Psoas muscle (tissue), 8 donors: ENCODE results near the gene WNT5A. TPM values are rescaled to one million over a fixed set of nuclear protein-coding genes. Genes with fewer than 3 reads are reported as not detected.

Source experiments
- ATAC-seq, 4 donors: fragments of 200-7000 bp; cut with Tn5 transposase; one replicate each; pipeline ENCODE4 v1.9.1; 2020; ENCODE audit warnings: moderate library complexity in 3 of 4, mild to moderate bottlenecking in 2 of 4
- DNase-seq, 2 donors: peaks; one replicate each; pipeline ENCODE4 v3.0.0-alpha.2; 2020
- H3K27ac ChIP-seq: fragments of 200-600 bp; one replicate; pipeline ENCODE4 v1.8.0; 2022
- H3K27me3 ChIP-seq, 3 donors: fragments of 200-600 bp in 1 of 3; one replicate each; pipeline versions ENCODE4 v1.6.1 to v1.8.0; 2013 to 2022; ENCODE audit warnings: low read length in 2 of 3, mild to moderate bottlenecking in 2 of 3, moderate library complexity in 1 of 3; ENCODE audit not compliant: insufficient read depth in 3 of 3
- H3K36me3 ChIP-seq, 2 donors: fragments of 200-600 bp in 1 of 2; one replicate each; pipeline versions ENCODE4 v1.6.1 to v1.8.0; 2013 to 2022; ENCODE audit warnings: low read depth in 1 of 2, mild to moderate bottlenecking in 1 of 2, moderate library complexity in 1 of 2; ENCODE audit not compliant: insufficient read depth in 1 of 2
- H3K4me1 ChIP-seq: fragments of 200-600 bp; one replicate; pipeline ENCODE4 v1.8.0; 2022
- H3K4me3 ChIP-seq: fragments of 200-600 bp; one replicate; pipeline ENCODE4 v1.8.0; 2022; ENCODE audit warnings: mild to moderate bottlenecking
- H3K9me3 ChIP-seq: fragments of 200-600 bp; one replicate; pipeline ENCODE4 v1.8.0; 2022
- CTCF ChIP-seq: fragments of 200-600 bp; IDR thresholded peaks from one replicate; pipeline ENCODE4 v1.8.0; 2022; ENCODE audit warnings: antibody characterized with exemption
- WGBS, 3 donors: extraction: QIAGEN DNeasy Blood & Tissue Kit; methylation state at CpG; one replicate each; pipeline versions ENCODE4 v1.1.6 to v1.1.7; 2013; 5-methylcytosine and 5-hydroxymethylcytosine counted together
- intact Hi-C, 2 donors: fragments of 100-400 bp; cut with DNase I; formaldehyde crosslinking; loops; one replicate each; pipeline versions ENCODE4 v1.11.0 to v1.14.2; 2022
- polyA plus RNA-seq, 3 donors: library from polyadenylated mRNA; stranded (reverse); fragments of 200-250 nt; gene quantifications; one replicate each; pipeline ENCODE4 v1.2.3, GENCODE V29; 2013
- total RNA-seq, 4 donors: library from RNA; stranded (reverse); fragmentation: NEBNext Ultra II Directional in 2 of 4; extraction: Animal tissue kit (Norgen Biotek cat#: 25700) in 2 of 4; gene quantifications; one replicate each; pipeline versions ENCODE4 v1.2.1 to v1.2.4, GENCODE V29; 2021 to 2023
- donor health status: healthy with polysubstance abuse.
- donor health status: DM: no; HTN: no; CAD: no; lungs with moderate emphysema.
- donor health status: Bipolar disorder and iron deficiency.
- donor health status: healthy.
- donor health status: DM: yes; HTN: yes; CAD: no.
- donor health status: DM: no; HTN: no; CAD: no.
- donor health status: DM: no; HTN: no; CAD: no.
- donor health status: DM: yes; HTN: yes; CAD: no.

WNT5A gene
- total and polyA plus RNA-seq, 7 donors = 0.43 to 6.2 (median 1.1) TPM

DNA sequence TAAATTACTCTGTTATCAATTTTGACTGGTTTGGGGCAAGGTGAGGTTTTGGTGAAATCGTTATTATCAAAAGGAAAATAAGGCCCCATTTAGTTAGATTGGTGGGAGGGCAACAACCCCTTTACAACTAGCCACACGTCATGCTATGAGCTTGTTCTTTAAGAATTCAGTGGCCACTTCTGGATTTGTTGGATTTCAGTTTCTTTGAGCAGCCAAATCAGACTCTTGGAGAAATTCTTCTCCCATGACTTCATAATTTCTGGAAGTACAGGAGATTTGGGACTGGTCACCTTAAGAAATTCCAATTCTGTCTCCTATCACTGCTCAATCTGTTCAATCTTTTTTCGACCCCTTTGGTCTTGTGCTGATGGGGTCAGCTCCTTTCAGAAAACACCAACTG, 14.8 kb upstream of the WNT5A start:
- Histone ChIP-seq H3K9me3 (no peaks in the 10 kb centered on the region), H3K36me3 (no peaks in the 10 kb centered on the region), H3K4me1 (no peaks in the 10 kb centered on the region), H3K4me3 (no peak overlapping the region), H3K27ac (no peak overlapping the region), H3K27me3 (no peaks in the 10 kb centered on the region)
- no peak for TF ChIP-seq CTCF
- intact Hi-C loops = no loop called here
- no peak for ATAC-seq
- no peak for DNase-seq
- WGBS, 3 donors = 85 to 90% (median 89%) methylated on average over 3 of the region's 3 CpGs

DNA sequence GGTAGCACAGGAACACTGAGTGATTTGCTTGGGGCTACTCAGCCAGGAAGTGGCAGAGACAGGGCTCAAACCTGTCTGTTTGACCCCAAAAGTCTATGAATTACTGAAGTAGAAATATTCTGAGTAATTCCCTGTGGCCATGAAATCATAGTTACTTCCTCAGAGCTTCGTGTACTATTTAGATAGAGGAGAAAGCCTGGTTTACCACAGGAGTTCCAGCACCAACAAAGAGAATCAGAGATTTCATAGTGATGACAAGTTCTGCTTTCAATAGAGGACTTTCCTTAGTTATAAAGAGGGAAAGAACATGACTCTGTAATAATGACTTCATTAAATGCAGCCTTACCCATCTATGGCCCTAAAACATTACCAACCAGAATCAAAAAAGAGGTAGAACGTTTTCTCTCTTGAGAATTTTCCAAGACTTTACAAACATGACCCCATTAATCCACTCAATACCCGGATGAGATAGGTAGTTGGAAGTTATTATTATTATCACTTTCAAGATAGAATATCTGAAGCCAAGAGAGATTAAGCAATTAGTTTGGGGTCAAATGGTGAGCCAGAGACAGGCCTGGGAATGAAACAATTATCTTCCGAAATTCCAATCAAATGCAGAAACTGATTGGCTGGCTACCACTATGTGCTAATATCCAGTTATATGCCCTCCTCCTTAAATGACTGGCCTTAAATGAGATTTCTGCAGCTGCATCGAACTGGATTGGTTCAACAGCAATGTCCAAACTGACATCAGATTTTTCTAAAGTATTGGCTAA, 13.6 kb upstream of the WNT5A start:
- Histone ChIP-seq H3K9me3 (no peaks in the 10 kb centered on the region), H3K4me1 (no peaks in the 10 kb centered on the region), H3K4me3 (no peak overlapping the region), H3K27ac (no peak overlapping the region), H3K36me3 (no peaks in the 10 kb centered on the region), H3K27me3 (no peaks in the 10 kb centered on the region)
- DNase-seq (no peak), ATAC-seq (no peak)
- TF ChIP-seq CTCF = no peak
- WGBS, 3 donors = 31 to 49% (median 35%) methylated on average over 5 of the region's 5 CpGs
- intact Hi-C loops = no loop called here

- intact Hi-C loops = no loop called here
- WGBS, 3 donors = 85 to 92% (median 88%) methylated on average over 4 of the region's 4 CpGs
- no peaks in the 10 kb centered on the region for H3K9me3 ChIP-seq
- TF ChIP-seq CTCF = no peak
- DNase-seq = no peak
- no peaks in the 10 kb centered on the region for H3K27me3 ChIP-seq
- ATAC-seq = no peak
- no peaks in the 10 kb centered on the region for H3K36me3 ChIP-seq
- no peak overlapping the region for H3K4me3 ChIP-seq
- H3K4me1 ChIP-seq = no peaks in the 10 kb centered on the region
- H3K27ac ChIP-seq = no peak overlapping the region
Measured at GRCh38 chr3:55498520-55498919, 11.4 kb upstream of the WNT5A start.

GRCh38 chr3:55497250-55497649, 10.1 kb upstream of the WNT5A start:
- no peak overlapping the region for H3K27ac ChIP-seq
- H3K27me3 ChIP-seq = no peaks in the 10 kb centered on the region
- TF ChIP-seq CTCF = no peak

GRCh38 chr3:55494976-55495375, 7.9 kb upstream of the WNT5A start:
- no peak for TF ChIP-seq CTCF
- no peak for DNase-seq
- H3K4me3 ChIP-seq = no peak overlapping the region
- H3K9me3 ChIP-seq = no peaks in the 10 kb centered on the region
- 66 to 71% (median 71%) methylated on average over 2 of the region's 2 CpGs for WGBS, 3 donors
- ATAC-seq = no peak
- no peaks in the 10 kb centered on the region for H3K4me1 ChIP-seq
- no peaks in the 10 kb centered on the region for H3K27me3 ChIP-seq
- no peaks in the 10 kb centered on the region for H3K36me3 ChIP-seq
- intact Hi-C loops = no loop called here
- H3K27ac ChIP-seq = no peak overlapping the region

More at GRCh38 chr3:55497250-55497649, 10.1 kb upstream of the WNT5A start:
- intact Hi-C loops = no loop called here
- Histone ChIP-seq H3K9me3 (no peaks in the 10 kb centered on the region), H3K4me1 (no peaks in the 10 kb centered on the region), H3K4me3 (no peak overlapping the region), H3K36me3 (no peaks in the 10 kb centered on the region)
- no peak for ATAC-seq
- peak in 1 of 2 donors; percentile 52 for DNase-seq
